ENCODE data around the gene TYROBP. TPM values are rescaled to one million over a fixed set of nuclear protein-coding genes. Genes with fewer than 3 reads are reported as not detected.
A peak's percentile ranks its signal among the peaks of the same experiment; 100 is the strongest.

Gene TYROBP
- total and polyA plus RNA-seq, 2 donors (not counting 1 experiment from before 2014, with no cell fraction given) = not detected

DNA sequence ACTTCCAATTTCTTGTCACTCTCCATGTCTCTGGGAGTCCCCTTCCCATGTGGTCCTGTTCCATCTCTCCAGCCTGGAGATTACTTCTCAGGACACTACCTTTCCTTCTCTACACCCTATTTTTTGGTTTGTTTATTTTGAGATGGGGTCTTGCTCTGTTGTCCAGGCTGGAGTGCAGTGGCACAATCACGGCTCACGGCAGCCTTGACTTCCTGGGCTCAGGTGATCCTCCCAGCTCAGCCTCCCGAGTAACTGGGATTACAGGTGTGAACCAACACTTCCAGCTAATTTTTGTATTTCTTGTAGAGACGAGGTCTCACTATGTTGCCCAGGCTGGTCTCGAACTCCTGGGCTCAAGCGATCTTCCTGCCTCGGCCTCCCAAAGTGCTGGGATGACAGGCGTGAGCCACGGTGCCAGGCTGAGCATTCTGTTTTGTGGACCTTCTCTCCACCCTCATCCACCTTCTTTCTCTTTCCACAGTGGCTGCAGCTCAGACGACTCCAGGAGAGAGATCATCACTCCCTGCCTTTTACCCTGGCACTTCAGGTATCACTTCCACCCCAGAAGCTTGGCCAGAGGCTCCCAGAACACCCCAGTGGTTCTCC lies 5.1 kb downstream of the TYROBP start:
- peak overlapping the region; percentile 82 for H3K4me2 ChIP-seq (ENCODE audit: extremely low read depth, insufficient read depth, low read length)
- no peaks in the 10 kb centered on the region for H3K27me3 ChIP-seq (ENCODE audit: control insufficient read depth, insufficient read depth, low read length)
- H3K79me2 ChIP-seq (ENCODE audit: control insufficient read depth, insufficient read depth, low read length) = peaks cover 4% of the 10 kb centered on the region
- TF ChIP-seq, protein P1, sequence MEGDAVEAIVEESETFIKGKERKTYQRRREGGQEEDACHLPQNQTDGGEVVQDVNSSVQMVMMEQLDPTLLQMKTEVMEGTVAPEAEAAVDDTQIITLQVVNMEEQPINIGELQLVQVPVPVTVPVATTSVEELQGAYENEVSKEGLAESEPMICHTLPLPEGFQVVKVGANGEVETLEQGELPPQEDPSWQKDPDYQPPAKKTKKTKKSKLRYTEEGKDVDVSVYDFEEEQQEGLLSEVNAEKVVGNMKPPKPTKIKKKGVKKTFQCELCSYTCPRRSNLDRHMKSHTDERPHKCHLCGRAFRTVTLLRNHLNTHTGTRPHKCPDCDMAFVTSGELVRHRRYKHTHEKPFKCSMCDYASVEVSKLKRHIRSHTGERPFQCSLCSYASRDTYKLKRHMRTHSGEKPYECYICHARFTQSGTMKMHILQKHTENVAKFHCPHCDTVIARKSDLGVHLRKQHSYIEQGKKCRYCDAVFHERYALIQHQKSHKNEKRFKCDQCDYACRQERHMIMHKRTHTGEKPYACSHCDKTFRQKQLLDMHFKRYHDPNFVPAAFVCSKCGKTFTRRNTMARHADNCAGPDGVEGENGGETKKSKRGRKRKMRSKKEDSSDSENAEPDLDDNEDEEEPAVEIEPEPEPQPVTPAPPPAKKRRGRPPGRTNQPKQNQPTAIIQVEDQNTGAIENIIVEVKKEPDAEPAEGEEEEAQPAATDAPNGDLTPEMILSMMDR (conservative IDR thresholded peaks at IDR 0.05 in 1 of 2, IDR thresholded peaks at IDR 0.05 in 1 of 2; ENCODE audit: low read depth in 1 of 2, low read length in 2 of 2) = no peak
- no peak for TF ChIP-seq EZH2 (IDR thresholded peaks at IDR 0.05; ENCODE audit: low read length, missing control alignments)
- H4K20me1 ChIP-seq (ENCODE audit: control insufficient read depth, extremely low read depth, insufficient read depth, low read length) = no peaks in the 10 kb centered on the region
- peak overlapping the region; percentile 45 for H3K27ac ChIP-seq (ENCODE audit: insufficient read depth, low read length)
- DNase-seq (ENCODE audit: low read depth in 2 of 2) = no peak
- H3K4me3 ChIP-seq (replicated peaks in 1 of 4; ENCODE audit: control extremely low read depth in 1 of 4, insufficient read depth in 1 of 4, low read depth in 3 of 4, low read length in 4 of 4) = peak overlapping the region in 2 of 4 experiments; percentile 26 to 27
- H3K9me3 ChIP-seq (ENCODE audit: control insufficient read depth, insufficient read depth, low read depth, low read length) = no peaks in the 10 kb centered on the region
- no peak overlapping the region for H2AFZ ChIP-seq (ENCODE audit: low read length)
- H3K9ac ChIP-seq (ENCODE audit: insufficient read depth, low read length) = no peak overlapping the region
- peaks cover 13% of the 10 kb centered on the region for H3K4me1 ChIP-seq (ENCODE audit: control insufficient read depth, extremely low read depth, insufficient read depth, low read length)
- H3K36me3 ChIP-seq (ENCODE audit: control insufficient read depth, insufficient read depth, low read length) = no peaks in the 10 kb centered on the region

DNA sequence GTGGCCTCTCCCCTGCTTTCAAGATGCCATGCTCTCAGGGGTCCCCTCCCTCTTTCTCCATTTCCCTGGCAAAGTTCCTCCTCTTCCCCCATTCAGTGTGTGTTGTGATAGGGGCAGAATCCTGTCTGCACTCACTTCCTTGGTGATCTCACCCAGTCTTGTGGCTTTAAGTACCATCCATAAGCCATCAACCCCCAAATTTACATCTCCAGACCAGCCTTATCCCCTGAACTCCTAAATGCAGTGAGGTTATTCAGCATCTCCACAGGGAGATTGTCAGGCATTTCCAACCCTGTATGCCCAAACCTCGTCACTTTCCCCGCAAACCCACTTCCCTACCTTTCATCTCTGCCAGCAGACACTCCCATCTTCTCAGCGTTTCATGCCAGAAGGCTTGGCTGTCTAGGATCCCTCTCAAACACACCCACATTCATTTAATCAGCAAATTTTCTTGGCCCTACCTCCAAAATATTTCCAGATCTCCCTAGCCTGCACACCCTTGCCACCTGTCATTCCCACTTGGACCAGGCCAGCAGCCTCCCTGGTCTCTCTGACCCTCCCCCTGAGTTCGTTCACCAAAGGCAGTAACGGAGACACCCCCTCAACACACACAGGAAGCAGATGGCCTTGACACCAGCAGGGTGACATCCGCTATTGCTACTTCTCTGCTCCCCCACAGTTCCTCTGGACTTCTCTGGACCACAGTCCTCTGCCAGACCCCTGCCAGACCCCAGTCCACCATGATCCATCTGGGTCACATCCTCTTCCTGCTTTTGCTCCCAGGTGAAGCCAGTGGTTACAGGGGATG lies 6.0 kb downstream of the TYROBP start, which contains the start of gene HCST:
TSS of gene HCST (plus strand) at position 676 of the 808 bp plus-strand sequence. CDS start at position 741, 65 bp downstream.
- peak in 1 of 2 donors; percentile 75 for DNase-seq (ENCODE audit: low read depth in 2 of 2)
- Histone ChIP-seq H3K36me3 (ENCODE audit: control insufficient read depth, insufficient read depth, low read length) (peaks cover 3% of the 10 kb centered on the region), H3K9ac (ENCODE audit: insufficient read depth, low read length) (no peak within 1 kb of the TSS), H3K9me3 (ENCODE audit: control insufficient read depth, insufficient read depth, low read depth, low read length) (no peaks in the 10 kb centered on the region), H3K4me1 (ENCODE audit: control insufficient read depth, extremely low read depth, insufficient read depth, low read length) (peaks cover 13% of the 10 kb centered on the region), H3K4me3 (replicated peaks in 1 of 4; ENCODE audit: control extremely low read depth in 1 of 4, insufficient read depth in 1 of 4, low read depth in 3 of 4, low read length in 4 of 4) (peak within 1 kb of the TSS in 3 of 4 experiments; percentile 19 to 27 (median 26)), H3K79me2 (ENCODE audit: control insufficient read depth, insufficient read depth, low read length) (peaks cover 4% of the 10 kb centered on the region), H3K4me2 (ENCODE audit: extremely low read depth, insufficient read depth, low read length) (peak within 1 kb of the TSS; percentile 82), H3K27ac (ENCODE audit: insufficient read depth, low read length) (peak within 1 kb of the TSS; percentile 45), H3K27me3 (ENCODE audit: control insufficient read depth, insufficient read depth, low read length) (no peaks in the 10 kb centered on the region), H4K20me1 (ENCODE audit: control insufficient read depth, extremely low read depth, insufficient read depth, low read length) (no peaks in the 10 kb centered on the region), H2AFZ (ENCODE audit: low read length) (peak within 1 kb of the TSS; percentile 56)
- no peak for TF ChIP-seq EZH2 (IDR thresholded peaks at IDR 0.05; ENCODE audit: low read length, missing control alignments)
- TF ChIP-seq, protein P1 (conservative IDR thresholded peaks at IDR 0.05 in 1 of 2, IDR thresholded peaks at IDR 0.05 in 1 of 2; ENCODE audit: low read depth in 1 of 2, low read length in 2 of 2) = no peak

DNA sequence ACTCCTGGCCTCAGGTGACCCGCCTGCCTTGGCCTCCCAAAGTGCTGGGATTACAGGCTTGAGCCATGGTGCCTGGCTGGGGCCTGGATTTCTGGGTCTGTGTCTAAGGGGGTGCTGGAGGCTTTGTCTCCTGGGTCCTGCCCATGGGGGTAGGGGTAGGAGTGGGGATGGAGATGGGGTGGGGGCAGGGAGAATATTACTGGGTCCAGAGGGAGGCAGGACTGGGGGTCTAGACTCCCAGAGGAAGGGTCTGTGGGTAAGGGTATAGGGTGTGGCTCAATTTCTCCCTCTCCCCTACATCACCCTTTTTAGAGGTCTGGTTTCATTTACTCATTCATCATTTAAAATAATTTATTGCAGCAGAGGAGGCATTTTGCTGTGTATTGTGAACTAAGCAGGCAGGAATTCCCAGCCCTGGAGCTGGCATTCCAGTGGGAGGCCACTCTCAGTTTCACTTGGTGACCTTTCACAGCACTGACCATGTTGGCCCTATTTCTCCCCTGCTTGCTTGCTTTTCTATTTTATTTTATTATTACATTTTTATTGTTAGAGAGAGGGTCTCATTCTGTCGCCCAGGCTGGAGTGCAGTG lies 6.9 kb downstream of the TYROBP start:
- Histone ChIP-seq H3K27me3 (ENCODE audit: control insufficient read depth, insufficient read depth, low read length) (no peaks in the 10 kb centered on the region), H2AFZ (ENCODE audit: low read length) (no peak overlapping the region), H3K4me3 (replicated peaks in 1 of 4; ENCODE audit: control extremely low read depth in 1 of 4, insufficient read depth in 1 of 4, low read depth in 3 of 4, low read length in 4 of 4) (peak overlapping the region in 2 of 4 experiments; percentile 76 to 85), H3K79me2 (ENCODE audit: control insufficient read depth, insufficient read depth, low read length) (peaks cover 4% of the 10 kb centered on the region), H3K9ac (ENCODE audit: insufficient read depth, low read length) (no peak overlapping the region), H3K36me3 (ENCODE audit: control insufficient read depth, insufficient read depth, low read length) (peaks cover 5% of the 10 kb centered on the region), H4K20me1 (ENCODE audit: control insufficient read depth, extremely low read depth, insufficient read depth, low read length) (no peaks in the 10 kb centered on the region), H3K9me3 (ENCODE audit: control insufficient read depth, insufficient read depth, low read depth, low read length) (no peaks in the 10 kb centered on the region), H3K4me1 (ENCODE audit: control insufficient read depth, extremely low read depth, insufficient read depth, low read length) (peaks cover 13% of the 10 kb centered on the region), H3K27ac (ENCODE audit: insufficient read depth, low read length) (no peak overlapping the region), H3K4me2 (ENCODE audit: extremely low read depth, insufficient read depth, low read length) (peak overlapping the region; percentile 45)
- peak in 1 of 2 donors; percentile 65 for DNase-seq (ENCODE audit: low read depth in 2 of 2)
- TF ChIP-seq EZH2 (IDR thresholded peaks at IDR 0.05; ENCODE audit: low read length, missing control alignments) = no peak
- TF ChIP-seq, protein P1 (conservative IDR thresholded peaks at IDR 0.05 in 1 of 2, IDR thresholded peaks at IDR 0.05 in 1 of 2; ENCODE audit: low read depth in 1 of 2, low read length in 2 of 2) = no peak
